HG02588 (cell line): ENCODE measurements around the gene PTPRM.

Experiments
- ATAC-seq: cut with Tn5 transposase; IDR thresholded peaks from one replicate; pipeline ENCODE4 v1.9.1; 2021; ENCODE audit warnings: mild to moderate bottlenecking, moderate library complexity; ENCODE audit not compliant: unreplicated experiment

The PTPRM gene

DNA sequence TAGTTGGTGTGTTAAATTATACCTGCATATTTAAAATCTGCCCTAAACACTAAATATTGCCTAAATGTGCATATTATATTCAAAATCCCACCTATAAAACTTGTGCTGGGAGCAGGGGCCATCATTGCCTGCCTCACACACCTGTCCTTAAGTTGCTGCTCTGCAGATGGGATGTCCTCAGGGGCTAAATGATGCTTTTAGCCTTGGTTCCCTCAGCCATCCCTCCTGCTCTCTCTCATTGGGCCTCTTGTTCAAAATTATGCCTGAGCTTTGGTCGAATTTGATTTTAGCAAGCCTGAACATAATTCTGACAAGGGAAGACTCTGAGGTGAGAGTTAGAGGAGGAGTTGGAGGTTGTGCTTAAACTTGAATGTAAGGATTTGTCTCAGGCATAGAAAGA is 723.8 kb downstream of the PTPRM start:
- no peak for ATAC-seq

DNA sequence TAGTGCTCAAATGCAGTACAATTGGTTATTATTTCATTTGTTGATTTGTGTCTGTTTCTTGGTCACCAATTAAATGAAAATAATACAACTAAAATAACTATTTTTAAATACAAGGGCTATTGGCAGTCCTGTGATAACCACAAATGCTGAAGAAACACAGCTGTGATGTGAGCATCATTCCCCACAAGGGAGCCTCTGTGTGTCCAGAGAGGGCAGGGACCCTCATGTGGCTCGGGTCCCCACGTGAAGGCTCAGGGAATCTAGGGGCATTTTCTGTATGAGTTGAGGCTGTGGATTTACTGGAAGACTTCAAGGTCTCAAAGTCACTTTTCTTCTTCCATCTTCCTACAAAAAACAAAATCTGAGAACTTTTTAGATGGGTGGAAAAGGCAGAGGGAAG is 726.1 kb downstream of the PTPRM start:
- no peak for ATAC-seq

DNA sequence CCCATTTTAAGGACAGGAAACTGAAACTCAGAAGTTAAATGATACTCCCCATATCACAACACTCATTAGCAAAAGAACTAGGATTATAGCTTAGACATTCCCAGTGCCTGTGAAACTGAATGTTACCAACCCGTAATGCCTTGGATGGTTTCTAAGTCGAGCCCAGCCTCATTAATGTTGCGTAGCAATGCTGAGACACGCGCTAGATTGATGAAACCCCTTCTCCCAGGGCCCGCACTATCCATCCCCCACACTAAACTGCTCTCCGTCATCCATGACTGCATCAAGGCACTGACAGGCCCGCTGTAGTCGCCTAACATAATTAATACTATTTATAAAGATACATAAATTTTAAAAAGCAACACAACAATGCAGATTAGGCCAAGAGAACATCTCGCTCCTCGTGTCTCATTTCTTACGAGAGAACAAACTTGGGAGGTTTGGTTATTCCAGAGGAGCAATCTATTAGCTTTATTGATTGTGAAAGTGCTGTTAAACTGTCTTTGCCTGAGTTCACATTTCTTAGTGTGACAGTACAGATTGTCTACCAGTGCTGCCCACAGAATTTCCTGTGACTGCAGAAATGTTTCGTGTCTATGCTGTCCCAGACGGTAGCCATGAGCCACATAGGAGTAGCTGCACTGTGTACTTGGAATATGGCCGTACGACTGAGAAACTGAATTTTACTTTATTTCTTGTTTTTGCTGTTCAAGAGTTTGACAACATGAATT is 729.9 kb downstream of the PTPRM start:
- no peak for ATAC-seq

DNA sequence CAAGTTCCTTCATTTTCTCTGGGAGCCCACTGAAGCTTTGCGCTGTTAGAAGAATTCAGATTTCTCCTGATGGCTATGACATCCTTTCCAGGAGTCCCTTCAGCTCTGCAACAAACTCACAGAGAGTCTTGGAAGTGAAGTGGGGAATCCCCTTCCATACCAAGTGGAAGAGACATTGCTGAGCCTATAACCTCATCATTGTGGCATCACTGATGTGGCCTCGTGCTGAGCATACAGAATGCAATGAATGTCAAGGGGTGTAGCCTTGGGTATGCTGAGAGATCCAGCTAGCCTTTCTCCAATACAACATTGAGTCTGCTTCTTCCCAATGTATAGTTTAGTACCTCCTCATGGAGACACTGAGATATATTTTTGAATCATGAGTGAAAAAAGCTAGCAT is 731.1 kb downstream of the PTPRM start:
- ATAC-seq: no peak

- ATAC-seq: no peak
Observed at GRCh38 chr18:8299054-8299980, 732.2 kb downstream of the PTPRM start.

DNA sequence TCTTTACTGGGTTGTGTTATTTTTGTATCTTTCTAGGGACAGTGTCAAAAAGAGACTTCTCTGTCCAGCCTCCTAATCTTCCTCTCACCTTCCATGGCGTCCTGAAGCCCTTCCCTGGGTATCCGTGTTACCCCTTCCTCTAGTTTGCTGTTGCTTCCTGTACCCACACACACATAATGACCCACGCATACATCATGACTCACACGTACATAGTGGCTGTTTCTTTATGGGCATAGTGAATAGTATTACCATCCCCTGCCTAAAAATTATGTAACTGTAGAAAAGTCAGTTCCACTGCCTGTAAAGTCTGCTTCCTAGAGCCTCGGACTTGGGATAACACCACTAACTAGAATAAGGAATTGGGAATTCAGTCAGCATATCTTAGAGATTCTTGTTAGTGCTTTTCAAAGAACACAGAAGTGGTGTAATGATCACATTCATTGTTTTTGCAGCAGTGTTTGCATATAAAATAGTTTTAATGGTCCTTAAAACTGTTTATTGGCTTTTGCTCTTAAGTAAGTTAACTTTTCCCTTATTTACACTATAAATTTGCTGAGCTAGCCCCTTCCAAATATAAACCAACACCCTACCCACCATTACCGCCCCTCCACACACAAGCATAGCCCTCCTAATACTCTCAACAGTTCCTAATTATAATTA is 733.8 kb downstream of the PTPRM start:
- ATAC-seq: no peak

GRCh38 chr18:8301427-8302172 is 734.5 kb downstream of the PTPRM start:
- ATAC-seq: no peak

DNA sequence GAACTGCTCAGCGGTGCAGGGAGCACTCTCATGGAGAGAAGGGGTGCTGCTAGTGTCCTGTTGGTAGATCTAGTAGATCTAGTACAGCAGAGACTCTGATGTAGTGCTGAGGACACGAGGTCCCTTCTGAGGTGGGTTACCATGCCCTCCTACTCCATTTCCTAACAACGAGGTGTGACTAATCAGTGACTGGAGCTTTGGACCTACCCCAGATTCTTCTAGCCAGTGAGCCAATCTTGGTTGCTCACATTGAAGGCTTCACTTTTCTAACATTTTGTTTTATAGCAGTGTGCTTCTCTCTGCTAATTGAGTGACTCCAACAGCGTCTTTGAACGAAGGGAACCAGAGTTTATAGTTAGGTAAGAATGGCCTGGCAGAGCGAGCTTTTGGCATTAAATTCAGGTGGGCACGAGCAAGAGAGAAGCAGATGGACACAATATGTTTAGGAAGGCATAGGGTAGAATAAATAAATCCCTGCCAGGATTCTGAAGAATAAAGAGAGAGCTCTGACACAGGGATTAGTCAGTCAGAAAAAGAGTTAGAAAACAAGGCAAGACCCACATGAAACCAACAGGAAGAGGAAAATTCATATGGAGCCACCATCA is 736.1 kb downstream of the PTPRM start:
- no peak for ATAC-seq

DNA sequence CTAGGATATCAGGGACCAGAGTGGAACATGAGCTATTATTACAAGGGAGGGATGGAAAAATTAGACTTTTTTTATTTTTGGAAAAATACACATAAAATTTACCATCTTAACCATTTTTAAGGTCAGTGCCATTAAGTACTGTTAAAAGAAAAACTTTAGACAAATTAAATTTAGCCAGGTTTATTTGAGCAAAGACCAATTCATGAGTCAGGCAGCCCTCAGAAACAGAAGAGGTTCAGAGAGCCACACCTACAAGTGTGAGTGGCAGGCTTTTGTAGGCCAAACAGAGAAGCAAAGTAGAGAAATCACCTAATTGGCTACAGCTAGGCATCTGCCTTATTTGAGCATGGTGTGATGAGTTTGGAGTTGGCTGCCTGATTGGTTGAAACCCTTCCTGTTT is 740.8 kb downstream of the PTPRM start:
- no peak for ATAC-seq

- no peak for ATAC-seq
Observed at GRCh38 chr18:8313043-8313442, 745.9 kb downstream of the PTPRM start.

DNA sequence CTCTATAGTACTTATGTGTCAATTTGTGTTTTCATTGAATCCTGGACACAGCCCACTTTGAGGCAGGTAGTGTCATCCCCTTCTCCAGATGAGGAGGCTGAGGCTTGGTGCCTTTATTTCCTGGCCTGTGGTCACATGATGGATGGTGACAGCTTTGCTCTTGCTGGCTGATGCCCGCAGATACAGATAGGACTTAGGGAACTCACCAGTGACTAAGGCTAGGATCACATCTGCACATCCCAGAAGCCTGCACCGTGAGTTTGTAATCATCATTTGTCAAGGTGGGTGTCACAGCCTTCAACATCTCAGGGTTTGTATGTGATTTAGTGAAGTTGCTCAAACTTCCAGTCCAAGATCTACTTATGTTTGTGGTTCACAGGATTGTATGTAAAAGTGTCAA is 747.0 kb downstream of the PTPRM start:
- ATAC-seq: no peak

DNA sequence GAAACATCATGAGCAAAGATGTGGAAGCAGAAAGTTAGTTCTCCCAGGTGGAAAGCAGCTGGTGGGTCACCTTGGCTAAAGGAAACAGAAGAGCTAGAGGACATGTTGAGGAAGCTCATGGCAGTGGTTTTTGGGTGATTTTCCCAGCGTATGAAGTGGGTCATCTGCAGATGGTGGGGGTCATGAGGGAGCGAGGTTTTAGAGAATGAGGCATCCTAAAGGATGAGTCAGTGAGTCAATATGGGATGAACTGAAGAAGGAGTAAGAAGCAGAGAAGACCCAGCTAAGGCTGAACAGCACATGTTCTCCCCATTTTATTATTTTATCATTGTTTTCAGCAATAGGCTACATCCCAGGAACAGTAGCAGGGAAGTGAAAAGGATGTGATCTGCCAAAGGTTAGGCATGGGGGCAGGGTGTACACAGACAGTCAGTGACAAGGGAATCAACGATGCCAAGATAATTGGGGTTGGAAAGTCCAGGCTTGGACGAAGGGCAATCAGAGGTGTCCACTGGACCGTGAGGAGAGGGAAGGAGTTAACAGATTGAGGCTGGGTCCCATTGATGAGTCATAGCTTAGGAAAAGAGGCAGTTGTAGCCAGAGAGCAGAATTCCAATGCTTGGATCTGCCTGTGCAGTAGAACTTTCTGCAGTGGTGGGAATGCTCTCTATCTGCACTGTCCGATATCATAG is 752.8 kb downstream of the PTPRM start:
- no peak for ATAC-seq

GRCh38 chr18:8322486-8322885 is 755.4 kb downstream of the PTPRM start:
- no peak for ATAC-seq

DNA sequence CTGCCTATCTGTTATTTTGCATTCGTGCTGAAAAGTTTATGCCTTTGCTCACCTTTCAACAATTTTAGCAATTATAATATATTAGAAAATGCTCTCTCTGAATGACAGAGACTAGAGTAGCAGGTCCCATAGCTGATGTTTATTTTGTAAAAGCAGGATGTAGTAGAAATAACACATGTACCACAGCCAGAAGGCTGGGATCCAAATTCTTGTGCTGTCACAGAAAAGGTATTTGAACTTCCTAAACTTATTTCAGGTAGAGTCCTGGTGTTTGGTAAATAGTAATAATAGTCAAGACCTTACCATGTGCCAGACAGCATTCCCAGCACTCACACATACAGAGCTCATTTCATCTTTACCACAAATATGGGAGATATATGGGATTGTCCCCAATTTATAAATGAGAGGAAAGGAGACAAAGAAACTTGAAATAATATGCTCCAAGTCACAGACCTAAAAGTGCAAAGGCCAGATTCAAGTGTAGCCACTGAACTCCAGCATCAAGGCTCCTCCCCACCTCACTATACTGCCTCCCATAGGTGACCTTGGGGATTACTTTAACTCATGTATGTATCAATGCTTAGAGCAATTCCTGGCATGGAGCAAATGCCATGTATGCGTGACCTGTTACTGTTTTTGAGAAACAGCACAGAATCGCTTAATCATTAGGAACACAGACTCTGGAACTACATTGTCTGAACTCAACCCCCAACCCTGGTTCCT is 757.4 kb downstream of the PTPRM start:
- ATAC-seq: no peak

GRCh38 chr18:8326763-8327394 is 759.8 kb downstream of the PTPRM start:
- ATAC-seq: no peak

DNA sequence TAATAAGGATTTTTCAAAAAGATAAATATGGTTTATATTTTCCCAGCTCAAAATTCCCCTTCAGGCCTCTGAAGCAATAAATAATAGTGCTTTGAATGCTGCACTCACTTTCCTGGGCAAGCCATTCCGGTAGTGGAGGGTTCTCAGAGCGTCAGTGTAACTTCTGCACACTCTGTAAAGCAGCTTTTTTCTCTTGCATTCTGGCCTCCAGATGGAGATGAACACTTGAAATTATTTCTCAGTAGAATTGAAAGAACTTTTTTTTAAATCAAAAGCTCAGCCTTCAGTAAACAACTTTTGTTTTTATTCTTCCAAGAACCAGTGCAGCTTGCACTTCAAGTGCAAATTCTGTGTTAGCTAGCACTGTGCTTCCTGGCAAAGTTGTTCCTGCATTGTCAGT is 761.0 kb downstream of the PTPRM start:
- ATAC-seq: no peak

DNA sequence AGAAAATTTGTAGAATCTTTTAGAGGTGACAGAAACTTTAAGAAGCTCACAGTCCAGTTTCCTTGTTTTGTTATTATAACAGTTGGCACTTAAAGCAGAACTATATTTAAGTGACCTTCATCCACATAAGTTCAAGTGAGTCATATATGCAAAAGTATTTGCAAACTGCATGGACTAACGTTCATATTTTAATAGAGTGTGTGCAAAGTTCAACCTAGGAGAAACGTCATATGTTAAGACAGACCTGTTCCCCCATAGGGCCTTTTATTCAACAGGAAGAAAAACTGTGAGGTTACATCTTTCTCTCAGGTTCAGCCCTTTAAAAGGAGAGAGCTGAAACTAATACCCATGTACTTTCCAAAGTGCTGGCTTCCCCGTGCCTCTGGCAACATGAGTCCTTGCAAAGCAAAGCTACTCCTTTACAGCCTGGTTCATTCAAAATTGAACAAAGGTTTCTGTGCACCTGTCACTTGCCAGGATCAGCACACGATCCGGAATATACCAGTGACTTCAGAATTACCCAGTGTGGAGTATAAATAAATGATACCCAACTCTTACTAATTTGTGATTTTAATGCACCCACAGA is 762.2 kb downstream of the PTPRM start:
- ATAC-seq: no peak

DNA sequence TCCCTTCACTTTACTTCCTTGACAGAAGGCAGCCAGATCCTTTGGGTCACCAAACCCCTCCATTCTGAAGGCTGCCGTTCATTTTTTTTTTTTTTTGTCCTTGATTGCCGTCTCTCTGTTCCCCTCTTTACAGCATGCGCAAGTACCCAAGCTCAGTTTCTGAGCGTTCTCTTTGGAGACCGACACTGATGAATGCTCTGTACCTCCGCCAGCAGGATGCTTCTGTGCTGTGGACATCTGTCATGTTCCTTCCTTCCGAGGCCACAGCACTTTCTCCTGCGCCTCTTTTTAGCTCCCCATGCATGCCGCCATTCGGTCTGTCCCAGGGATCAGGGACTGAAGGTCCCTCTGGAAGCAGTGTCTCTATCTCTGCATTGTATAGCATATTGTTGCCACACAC is 763.5 kb downstream of the PTPRM start:
- no peak for ATAC-seq

- no peak for ATAC-seq
Observed at GRCh38 chr18:8332286-8332685, 765.2 kb downstream of the PTPRM start.
